K562 (cell line): ENCODE results near the gene FBRS. TPM values are rescaled to one million over a fixed set of nuclear protein-coding genes. Genes with fewer than 3 reads are reported as not detected.
A peak's percentile ranks its signal among the peaks of the same experiment; 100 is the strongest.

Experiments
- ATF3 ChIP-seq, 2 experiments: fragments of 450-650 bp in 1 of 2; sonication (generic) in 1 of 2; formaldehyde crosslinking in 1 of 2; IDR thresholded peaks in 1 of 2; conservative IDR thresholded peaks in 1 of 2; 2 replicates each; pipeline versions ENCODE4 v1.6.1 to v1.8.1; 2016 to 2023; ENCODE audit warnings: mild to moderate bottlenecking in 2 of 2, moderate library complexity in 2 of 2, inconsistent platforms in 1 of 2, missing genetic modification reagents in 1 of 2
- BRF2 ChIP-seq: IDR thresholded peaks from 3 replicates; pipeline ENCODE4 v1.6.1; 2011; ENCODE audit warnings: borderline replicate concordance, mild to moderate bottlenecking; ENCODE audit not compliant: insufficient read length, insufficient read depth
- CTCFL ChIP-seq: IDR thresholded peaks from 2 replicates; pipeline ENCODE4 v1.6.1; 2011; ENCODE audit warnings: borderline replicate concordance, low read depth, mild to moderate bottlenecking, moderate library complexity, low read length; ENCODE audit not compliant: insufficient read depth, poor library complexity, severe bottlenecking
- ETV5 ChIP-seq: sonication (generic); formaldehyde crosslinking; IDR thresholded peaks from 2 replicates; pipeline ENCODE4 v1.4.0; 2020; ENCODE audit warnings: low read depth, mild to moderate bottlenecking, missing genetic modification reagents
- GABPB1 ChIP-seq: sonication (generic); formaldehyde crosslinking; IDR thresholded peaks from 2 replicates; pipeline ENCODE4 v1.8.0; 2022; ENCODE audit warnings: mild to moderate bottlenecking, missing genetic modification reagents
- L3MBTL2 ChIP-seq: fragments of 450-650 bp; IDR thresholded peaks from 2 replicates; pipeline ENCODE4 v1.6.1; 2016; ENCODE audit warnings: mild to moderate bottlenecking, moderate library complexity
- MCM2 ChIP-seq: fragments of 450-650 bp; IDR thresholded peaks from 2 replicates; pipeline ENCODE4 v1.6.1; 2017; ENCODE audit warnings: low read depth, mild to moderate bottlenecking
- MCM7 ChIP-seq, 2 experiments: fragments of 450-650 bp; IDR thresholded peaks; 2 replicates each; pipeline ENCODE4 v1.6.1; 2016 to 2018
- PHB ChIP-seq: fragments of 250-450 bp; sonication (Bioruptor Pico); IDR thresholded peaks from 2 replicates; pipeline ENCODE4 v1.5.0; 2021
- RBM39 ChIP-seq: fragments of 200-400 bp; formaldehyde crosslinking; optimal IDR thresholded peaks from 2 replicates; pipeline ENCODE3; 2018; ENCODE audit warnings: low read depth, low read length
- SMARCB1 ChIP-seq: IDR thresholded peaks from 2 replicates; pipeline ENCODE4 v1.6.1; 2011; ENCODE audit warnings: improper control_type of control experiment, low read depth; ENCODE audit not compliant: insufficient read length
- SNRNP70 ChIP-seq: fragments of 200-400 bp; formaldehyde crosslinking; optimal IDR thresholded peaks from 2 replicates; pipeline ENCODE3; 2017; ENCODE audit warnings: low read depth, low read length
- SP2 ChIP-seq: IDR thresholded peaks from 2 replicates; pipeline ENCODE4 v1.6.1; 2011; ENCODE audit warnings: mild to moderate bottlenecking, low read depth, low read length, moderate library complexity; ENCODE audit not compliant: poor library complexity, severe bottlenecking; ENCODE audit errors: extremely low read depth
- SRSF3 ChIP-seq: fragments of 200-400 bp; formaldehyde crosslinking; IDR thresholded peaks from 2 replicates; pipeline ENCODE4 v1.6.1; 2016; ENCODE audit warnings: mild to moderate bottlenecking, low read length, moderate library complexity; ENCODE audit not compliant: insufficient read depth
- TAF15 ChIP-seq: fragments of 200-400 bp; formaldehyde crosslinking; IDR thresholded peaks from 2 replicates; pipeline ENCODE4 v1.6.1; 2017; ENCODE audit warnings: mild to moderate bottlenecking, low read depth, low read length, moderate library complexity
- ZBTB17 ChIP-seq: fragments of 450-650 bp; formaldehyde crosslinking; IDR thresholded peaks from 2 replicates; pipeline ENCODE4 v1.4.0; 2020; ENCODE audit warnings: mild to moderate bottlenecking
- ZNF507 ChIP-seq: conservative IDR thresholded peaks from 2 replicates; pipeline ENCODE4 v1.6.1; 2017; ENCODE audit warnings: missing genetic modification characterization, missing compliant biosample characterization
- ZNF655 ChIP-seq: fragments of 250-450 bp; sonication (Bioruptor Pico); IDR thresholded peaks from 2 replicates; pipeline ENCODE4 v1.5.0; 2021
- ZNF76 ChIP-seq: fragments of 250-450 bp; sonication (Bioruptor Pico); IDR thresholded peaks from 2 replicates; pipeline ENCODE4 v1.4.0; 2020; ENCODE audit warnings: mild to moderate bottlenecking, moderate library complexity, borderline replicate concordance
- polyA plus RNA-seq, 8 experiments: library from polyadenylated mRNA; depleted of rRNA in 4 of 8; stranded (reverse) in 5 of 8; unstranded in 3 of 8; fragments of >200 nt; fragmentation: Nextera tagmentation in 2 of 8; fragmentation: Illumina TruSeq in 1 of 8; extraction: Ambion mirVana in 2 of 8; extraction: Trizol in 1 of 8; gene quantifications; 2 replicates each; pipeline versions ENCODE4 v1.2.1 to v1.2.3, GENCODE V29; 2011 to 2014; ENCODE audit warnings: inconsistent platforms in 1 of 8, missing spikeins in 1 of 8
- total RNA-seq, 7 experiments: library from RNA; depleted of rRNA in 6 of 7; stranded (reverse); fragments of >200 nt in 6 of 7; fragmentation: Illumina TruSeq in 2 of 7; extraction: Trizol in 2 of 7; gene quantifications; 2 replicates each; pipeline versions ENCODE4 v1.2.1 to v1.2.3, GENCODE V29; 2011 to 2021; ENCODE audit warnings: low replicate concordance in 1 of 7
- TF ChIP-seq, protein P1 (sequence below): sonication (generic); formaldehyde crosslinking; IDR thresholded peaks from 2 replicates; pipeline ENCODE4 v1.8.1; 2023; ENCODE audit warnings: mild to moderate bottlenecking, missing genetic modification reagents

The FBRS gene
- total and polyA plus RNA-seq, 9 of the 15 experiments (the other 6 are each of a cell fraction or from before 2014, with no cell fraction given): 0.32 to 59.5 (median 13.1) TPM

GRCh38 chr16:30657866-30658730 lies at the start of gene FBRS (continued):
- TF ChIP-seq, protein P1, sequence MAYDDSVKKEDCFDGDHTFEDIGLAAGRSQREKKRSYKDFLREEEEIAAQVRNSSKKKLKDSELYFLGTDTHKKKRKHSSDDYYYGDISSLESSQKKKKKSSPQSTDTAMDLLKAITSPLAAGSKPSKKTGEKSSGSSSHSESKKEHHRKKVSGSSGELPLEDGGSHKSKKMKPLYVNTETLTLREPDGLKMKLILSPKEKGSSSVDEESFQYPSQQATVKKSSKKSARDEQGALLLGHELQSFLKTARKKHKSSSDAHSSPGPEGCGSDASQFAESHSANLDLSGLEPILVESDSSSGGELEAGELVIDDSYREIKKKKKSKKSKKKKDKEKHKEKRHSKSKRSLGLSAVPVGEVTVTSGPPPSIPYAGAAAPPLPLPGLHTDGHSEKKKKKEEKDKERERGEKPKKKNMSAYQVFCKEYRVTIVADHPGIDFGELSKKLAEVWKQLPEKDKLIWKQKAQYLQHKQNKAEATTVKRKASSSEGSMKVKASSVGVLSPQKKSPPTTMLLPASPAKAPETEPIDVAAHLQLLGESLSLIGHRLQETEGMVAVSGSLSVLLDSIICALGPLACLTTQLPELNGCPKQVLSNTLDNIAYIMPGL (CRISPR knock-in tag): peak; percentile 81; the same call in 1 of the 2 replicates
- TF ChIP-seq ZNF76 (no peak), BRF2 (no peak), GABPB1 (peak; percentile 84), MCM7 (IDR thresholded peaks at IDR 0.05) (no peak), SRSF3 (no peak), ETV5 (CRISPR knock-in tag) (peak; percentile 65), SP2 (peak; percentile 50), ZNF655 (CRISPR knock-in tag) (no peak), ATF3 (IDR thresholded peaks at IDR 0.05) (peak; percentile 35; the same call in 1 of the 2 replicates), ATF3 (CRISPR knock-in tag; conservative IDR thresholded peaks at IDR 0.05) (0 out of 2 replicates have a peak, but pooled peaks have one; percentile 32), PHB (CRISPR knock-in tag) (no peak), ZBTB17 (CRISPR knock-in tag) (no peak), ZNF507 (tag) (no peak), SMARCB1 (no peak), TAF15 (no peak), MCM2 (no peak), SNRNP70 (no peak), CTCFL (peak; percentile 79), RBM39 (peak; percentile 21), L3MBTL2 (peak; percentile 91)
